ENCODE results near the gene WNT7A.

WNT7A gene

GRCh38 chr3:13791198-13792050 is 88.4 kb downstream of the WNT7A start:
- DNase-seq, result no peak

- DNase-seq, result no peak
These were observed 89.3 kb downstream of the WNT7A start for GRCh38 chr3:13790376-13791197.

- no peak for DNase-seq
These were observed 91.1 kb downstream of the WNT7A start for GRCh38 chr3:13788522-13789424.

- DNase-seq, result no peak
These were observed 92.2 kb downstream of the WNT7A start for GRCh38 chr3:13787533-13788132.

GRCh38 chr3:13786811-13787210 is 93.1 kb downstream of the WNT7A start:
- DNase-seq, result no peak

GRCh38 chr3:13785853-13786436 is 93.9 kb downstream of the WNT7A start:
- no peak for DNase-seq

- no peak for DNase-seq
These were observed 94.5 kb downstream of the WNT7A start for GRCh38 chr3:13785351-13785750.

- no peak for DNase-seq
These were observed 96.4 kb downstream of the WNT7A start for GRCh38 chr3:13783476-13783875.

- DNase-seq, result no peak
These were observed 97.4 kb downstream of the WNT7A start for GRCh38 chr3:13782501-13782900.

GRCh38 chr3:13781417-13781816 is 98.5 kb downstream of the WNT7A start:
- DNase-seq, result no peak

- DNase-seq, result no peak
These were observed 99.3 kb downstream of the WNT7A start for GRCh38 chr3:13780432-13781176.

GRCh38 chr3:13776253-13777050 is 103.4 kb downstream of the WNT7A start:
- no peak for DNase-seq

- no peak for DNase-seq
These were observed 106.8 kb downstream of the WNT7A start for GRCh38 chr3:13772885-13773745.

- no peak for DNase-seq
These were observed 107.5 kb downstream of the WNT7A start for GRCh38 chr3:13772321-13772745.

- no peak for DNase-seq
These were observed 108.4 kb downstream of the WNT7A start for GRCh38 chr3:13771496-13771895.

- DNase-seq, result no peak
These were observed 109.4 kb downstream of the WNT7A start for GRCh38 chr3:13770170-13771169.

GRCh38 chr3:13769422-13769821 is 110.4 kb downstream of the WNT7A start:
- DNase-seq, result no peak

- no peak for DNase-seq
These were observed 111.4 kb downstream of the WNT7A start for GRCh38 chr3:13768453-13768852.
